Endothelial cell of umbilical vein (primary cell): ENCODE results near the gene CSMD2. TPM values are rescaled to one million over a fixed set of nuclear protein-coding genes. Genes with fewer than 3 reads are reported as not detected.

Experiments
- BruUV-seq: library from RNA; stranded (reverse); fragments of 400-500 nt; replicated peaks from 2 replicates; lab custom pipeline; 2021; lab: Mats Ljungman, UMichigan
- CTCF ChIA-PET: fragments of 300-600, 350-600 bp; sonication (Branson Sonifier 250); formaldehyde crosslinking; loops from one replicate; lab custom pipeline; 2021; ENCODE audit warnings: antibody characterized with exemption, inconsistent platforms; lab: Charles Lee
- POLR2A ChIA-PET: fragments of 300-600, 350-600 bp; sonication (Branson Sonifier 250); formaldehyde crosslinking; loops from one replicate; lab custom pipeline; 2021; ENCODE audit warnings: antibody characterized with exemption, inconsistent platforms; lab: Charles Lee
- DNase-seq: peaks from one replicate; pipeline ENCODE4 v3.0.0-alpha.2; 2011; ENCODE audit warnings: low read depth, low spot score
- FAIRE-seq: peaks from 2 replicates; lab custom pipeline; 2011; peaks lifted over from hg19 to GRCh38; lab: Jason Lieb, UNC
- H2AFZ ChIP-seq: 2 replicates; pipeline ENCODE4 v1.6.0; 2012; ENCODE audit warnings: low read depth, low read length, control low read depth, inconsistent platforms
- H3K27ac ChIP-seq: 2 replicates; pipeline ENCODE4 v1.5.1; 2011; ENCODE audit warnings: low read depth, mild to moderate bottlenecking, control low read depth, low read length, moderate library complexity; ENCODE audit not compliant: insufficient read depth
- H3K27me3 ChIP-seq, 2 experiments: 2 replicates each; pipeline versions ENCODE4 v1.6.0 to v1.6.1; 2011; ENCODE audit warnings: low read length in 2 of 2, mixed read lengths in 1 of 2; ENCODE audit not compliant: control insufficient read depth in 2 of 2, insufficient read depth in 2 of 2
- H3K36me3 ChIP-seq, 2 experiments: 2 replicates in 1 of 2; 3 replicates in 1 of 2; pipeline ENCODE4 v1.5.1; 2011; ENCODE audit warnings: low read length in 2 of 2, mild to moderate bottlenecking in 1 of 2, moderate library complexity in 1 of 2; ENCODE audit not compliant: control insufficient read depth in 2 of 2, insufficient read depth in 2 of 2; ENCODE audit errors: extremely low read depth in 1 of 2
- H3K4me1 ChIP-seq: 3 replicates; pipeline ENCODE4 v1.5.1; 2011; ENCODE audit warnings: mild to moderate bottlenecking, low read length; ENCODE audit not compliant: control insufficient read depth, insufficient read depth; ENCODE audit errors: extremely low read depth
- H3K4me2 ChIP-seq: 2 replicates; pipeline ENCODE4 v1.6.1; 2011; ENCODE audit warnings: low read length, control low read depth, mixed read lengths; ENCODE audit not compliant: insufficient read depth
- H3K4me3 ChIP-seq, 3 experiments: fragments of 200-600 bp in 1 of 3; sonication (generic), shearing (Covaris generic) in 1 of 3; replicated peaks in 1 of 3; 2 replicates each; pipeline ENCODE4 v1.5.1; 2011 to 2016; ENCODE audit warnings: control low read depth in 3 of 3, low read length in 3 of 3, mild to moderate bottlenecking in 2 of 3, inconsistent platforms in 1 of 3, low read depth in 1 of 3, moderate library complexity in 1 of 3; ENCODE audit not compliant: insufficient read depth in 1 of 3
- H3K79me2 ChIP-seq: 2 replicates; pipeline ENCODE4 v1.6.0; 2012; ENCODE audit warnings: low read length, inconsistent platforms; ENCODE audit not compliant: control insufficient read depth, insufficient read depth
- H3K9ac ChIP-seq: replicated peaks from 2 replicates; pipeline ENCODE3; 2011; ENCODE audit warnings: low read length, control low read depth; ENCODE audit not compliant: insufficient read depth; ENCODE audit errors: extremely low read depth
- H3K9me1 ChIP-seq: replicated peaks from 3 replicates; pipeline ENCODE4 v1.6.0; 2011; ENCODE audit warnings: mild to moderate bottlenecking, low read length; ENCODE audit not compliant: control insufficient read depth, insufficient read depth; ENCODE audit errors: extremely low read depth
- H3K9me3 ChIP-seq: replicated peaks from 2 replicates; pipeline ENCODE4 v1.5.1; 2012; ENCODE audit warnings: low read length, inconsistent platforms; ENCODE audit not compliant: control insufficient read depth, insufficient read depth
- H4K20me1 ChIP-seq: replicated peaks from 2 replicates; pipeline ENCODE3; 2011; ENCODE audit warnings: mild to moderate bottlenecking, low read length; ENCODE audit not compliant: control insufficient read depth, insufficient read depth; ENCODE audit errors: extremely low read depth
- GATA2 ChIP-seq: IDR thresholded peaks from 2 replicates; pipeline ENCODE4 v1.7.0; 2011; ENCODE audit warnings: low read depth, mild to moderate bottlenecking, moderate library complexity, mixed read lengths, low read length; ENCODE audit not compliant: insufficient read length, insufficient read depth
- POLR2A ChIP-seq: IDR thresholded peaks from 2 replicates; pipeline ENCODE4 v1.6.1; 2012; ENCODE audit warnings: low read depth, mild to moderate bottlenecking, control low read depth, low read length
- POLR2AphosphoS5 ChIP-seq: IDR thresholded peaks from 2 replicates; pipeline ENCODE4 v1.6.1; 2012; ENCODE audit warnings: low read depth, mild to moderate bottlenecking, control low read depth, low read length, moderate library complexity; ENCODE audit not compliant: insufficient read depth
- dilution Hi-C: fragments of 300-500 bp; cut with MboI; formaldehyde crosslinking; loops from one replicate; pipeline ENCODE4 v1.15.0; 2019; ENCODE audit warnings: low sequenced_read_pairs; ENCODE audit not compliant: extremely low pct_ligation_motif_present
- intact Hi-C: fragments of 100-400 bp; cut with micrococcal nuclease; formaldehyde crosslinking; loops from one replicate; pipeline ENCODE4 v1.10.0; 2022
- polyA plus RNA-seq, 4 experiments: library from polyadenylated mRNA; depleted of rRNA in 3 of 4; stranded (reverse) in 3 of 4; unstranded in 1 of 4; fragments of >200 nt; gene quantifications; 2 replicates each; pipeline versions ENCODE4 v1.2.1 to v1.2.3, GENCODE V29; 2011 to 2012; ENCODE audit warnings: missing spikeins in 1 of 4
- total RNA-seq: library from RNA; stranded (reverse); gene quantifications from 2 replicates; pipeline ENCODE4 v1.2.3, GENCODE V29; 2021
- TF ChIP-seq, protein P1 (sequence below), 2 donors: IDR thresholded peaks; 1 replicate in 1 of 2; 2 replicates in 1 of 2; pipeline ENCODE4 v1.5.1; 2011; ENCODE audit warnings: low read length in 2 of 2, mild to moderate bottlenecking in 2 of 2, moderate library complexity in 2 of 2, control low read depth in 1 of 2, inconsistent platforms in 1 of 2, low read depth in 1 of 2; ENCODE audit not compliant: insufficient read depth in 1 of 2; ENCODE audit errors: extremely low read depth in 1 of 2

Gene CSMD2
- total and polyA plus RNA-seq, 2 donors (not counting 3 experiments of a cell fraction or from before 2014, with no cell fraction given) = under 0.01 TPM; not detected in 1

DNA sequence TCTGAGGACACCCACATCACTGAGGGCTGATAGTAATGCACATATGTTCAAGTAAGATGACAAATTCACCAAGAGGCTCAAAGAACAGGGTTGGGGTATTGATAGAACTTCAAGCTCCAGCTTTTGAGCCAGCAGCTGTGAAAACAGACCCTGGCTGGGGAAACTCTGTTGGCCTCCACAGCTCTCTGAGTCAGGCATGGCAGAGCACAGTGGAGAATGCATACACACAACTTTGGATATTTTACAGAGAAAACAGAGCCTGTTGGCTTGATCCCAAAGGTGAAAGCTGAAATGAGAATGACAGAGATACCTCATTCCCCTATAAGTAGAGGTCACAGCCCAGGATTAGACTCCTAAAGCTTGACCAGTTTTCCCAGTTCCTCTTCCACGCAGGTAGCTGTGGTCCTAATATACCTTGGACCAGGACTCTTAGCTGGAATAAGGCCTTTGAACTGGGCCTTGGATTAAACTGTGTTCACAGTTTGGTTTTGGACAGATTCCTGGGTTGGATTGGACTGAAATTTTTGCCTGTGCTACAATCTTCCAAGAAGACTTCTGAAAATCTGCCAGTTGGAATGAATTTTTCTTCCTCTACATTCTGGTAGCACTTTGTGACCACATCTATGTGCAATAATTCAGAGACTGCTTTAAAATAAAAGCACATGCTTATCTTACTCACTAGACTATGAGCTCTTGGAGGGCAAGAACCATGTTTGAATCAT is 402.8 kb downstream of the CSMD2 start:
- intact Hi-C loops (no loop called here), dilution Hi-C loops (no loop called here)
- Histone ChIP-seq H4K20me1 (no peaks in the 10 kb centered on the region), H3K36me3 (no peaks in the 10 kb centered on the region), H3K4me1 (no peaks in the 10 kb centered on the region), H3K9me1 (no peaks in the 10 kb centered on the region), H3K4me2 (no peak overlapping the region), H3K9ac (no peak overlapping the region), H3K27me3 (no peaks in the 10 kb centered on the region), H3K9me3 (no peaks in the 10 kb centered on the region), H3K79me2 (no peaks in the 10 kb centered on the region), H2AFZ (no peak overlapping the region), H3K4me3 (no peak overlapping the region), H3K27ac (no peak overlapping the region)
- ChIA-PET POLR2A (no interaction called here), CTCF (no interaction called here)
- no peak for FAIRE-seq
- no peak for DNase-seq
- TF ChIP-seq, protein P1, sequence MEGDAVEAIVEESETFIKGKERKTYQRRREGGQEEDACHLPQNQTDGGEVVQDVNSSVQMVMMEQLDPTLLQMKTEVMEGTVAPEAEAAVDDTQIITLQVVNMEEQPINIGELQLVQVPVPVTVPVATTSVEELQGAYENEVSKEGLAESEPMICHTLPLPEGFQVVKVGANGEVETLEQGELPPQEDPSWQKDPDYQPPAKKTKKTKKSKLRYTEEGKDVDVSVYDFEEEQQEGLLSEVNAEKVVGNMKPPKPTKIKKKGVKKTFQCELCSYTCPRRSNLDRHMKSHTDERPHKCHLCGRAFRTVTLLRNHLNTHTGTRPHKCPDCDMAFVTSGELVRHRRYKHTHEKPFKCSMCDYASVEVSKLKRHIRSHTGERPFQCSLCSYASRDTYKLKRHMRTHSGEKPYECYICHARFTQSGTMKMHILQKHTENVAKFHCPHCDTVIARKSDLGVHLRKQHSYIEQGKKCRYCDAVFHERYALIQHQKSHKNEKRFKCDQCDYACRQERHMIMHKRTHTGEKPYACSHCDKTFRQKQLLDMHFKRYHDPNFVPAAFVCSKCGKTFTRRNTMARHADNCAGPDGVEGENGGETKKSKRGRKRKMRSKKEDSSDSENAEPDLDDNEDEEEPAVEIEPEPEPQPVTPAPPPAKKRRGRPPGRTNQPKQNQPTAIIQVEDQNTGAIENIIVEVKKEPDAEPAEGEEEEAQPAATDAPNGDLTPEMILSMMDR (IDR thresholded peaks at IDR 0.05; ENCODE audit: extremely low read depth in 1 of 2, insufficient read depth in 1 of 2, low read depth in 1 of 2, low read length in 2 of 2) = no peak
- TF ChIP-seq POLR2AphosphoS5 (no peak), POLR2A (no peak)
- no TSS peak for BruUV-seq

DNA sequence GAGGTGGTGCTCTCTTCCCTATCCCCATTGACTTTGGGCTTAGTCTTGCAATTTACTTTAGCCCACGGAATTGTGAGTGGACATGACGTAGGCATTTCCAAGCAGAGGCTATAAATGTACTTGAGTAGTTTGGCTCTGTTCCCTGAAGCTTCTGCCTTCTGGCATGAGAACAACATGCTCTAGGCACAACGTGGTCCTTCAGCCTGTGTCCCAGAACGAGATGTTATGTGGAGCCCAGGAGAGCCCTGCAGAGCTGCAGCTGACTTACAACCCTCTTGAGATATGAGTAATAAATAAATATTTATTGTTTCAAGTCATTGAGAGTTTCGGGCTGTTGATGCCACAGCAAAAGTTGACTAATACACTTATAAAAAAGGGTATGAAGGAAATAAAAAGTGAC is 406.3 kb downstream of the CSMD2 start:
- no TSS peak for BruUV-seq
- no peaks in the 10 kb centered on the region for H3K9me3 ChIP-seq
- FAIRE-seq (no peak), DNase-seq (no peak)
- CTCF ChIA-PET = no interaction called here
- POLR2A ChIA-PET = no interaction called here
- H3K9ac ChIP-seq = no peak overlapping the region
- no peak overlapping the region for H3K4me3 ChIP-seq
- H3K36me3 ChIP-seq = no peaks in the 10 kb centered on the region
- no peaks in the 10 kb centered on the region for H3K79me2 ChIP-seq
- no peaks in the 10 kb centered on the region for H3K9me1 ChIP-seq
- no peaks in the 10 kb centered on the region for H3K4me1 ChIP-seq
- TF ChIP-seq GATA2 = no peak
- no peak overlapping the region for H2AFZ ChIP-seq
- no peak overlapping the region for H3K27ac ChIP-seq
- H4K20me1 ChIP-seq = no peaks in the 10 kb centered on the region
- intact Hi-C loops (no loop called here), dilution Hi-C loops (no loop called here)
- no peaks in the 10 kb centered on the region for H3K27me3 ChIP-seq
- H3K4me2 ChIP-seq = no peak overlapping the region
